ENCODE results near the gene PCSK5.
"Not testable (repeated sequence)": the region's sequence is repeated elsewhere in the genome, so short reads cannot be mapped to it uniquely, and the experiment has no call there.

Gene PCSK5

GRCh38 chr9:75852746-75853145, 37.7 kb upstream of the PCSK5 start:
- TF ChIP-seq CTCF (conservative IDR thresholded peaks at IDR 0.05; ENCODE audit: low read depth, low read length): no peak
- DNase-seq (ENCODE audit: low read depth): no peak

GRCh38 chr9:75855509-75855908, 35.0 kb upstream of the PCSK5 start:
- peak; percentile 67 for TF ChIP-seq CTCF (conservative IDR thresholded peaks at IDR 0.05; ENCODE audit: low read depth, low read length)
- DNase-seq (ENCODE audit: low read depth): peak; percentile 68
- H3K4me3 ChIP-seq (ENCODE audit: low read depth, low read length): no peak overlapping the region

More at GRCh38 chr9:75852746-75853145, 37.7 kb upstream of the PCSK5 start:
- H3K4me3 ChIP-seq (ENCODE audit: low read depth, low read length): no peak overlapping the region

GRCh38 chr9:75858497-75859092, 31.9 kb upstream of the PCSK5 start:
- no peak overlapping the region for H3K4me3 ChIP-seq (ENCODE audit: low read depth, low read length)
- DNase-seq (ENCODE audit: low read depth): no peak
- no peak for TF ChIP-seq CTCF (conservative IDR thresholded peaks at IDR 0.05; ENCODE audit: low read depth, low read length)

- no peak overlapping the region for H3K4me3 ChIP-seq (ENCODE audit: low read depth, low read length)
- no peak for DNase-seq (ENCODE audit: low read depth)
- TF ChIP-seq CTCF (conservative IDR thresholded peaks at IDR 0.05; ENCODE audit: low read depth, low read length): no peak
Observed at GRCh38 chr9:75864266-75864665, 26.2 kb upstream of the PCSK5 start.

GRCh38 chr9:75866273-75866871, 24.1 kb upstream of the PCSK5 start:
- peak; percentile 75 for TF ChIP-seq CTCF (conservative IDR thresholded peaks at IDR 0.05; ENCODE audit: low read depth, low read length)
- DNase-seq (ENCODE audit: low read depth): peak; percentile 78
- no peak overlapping the region for H3K4me3 ChIP-seq (ENCODE audit: low read depth, low read length)

GRCh38 chr9:75868526-75868925, 21.9 kb upstream of the PCSK5 start:
- not testable (repeated sequence) for DNase-seq (ENCODE audit: low read depth)

GRCh38 chr9:75869236-75869635, 21.2 kb upstream of the PCSK5 start:
- TF ChIP-seq CTCF (conservative IDR thresholded peaks at IDR 0.05; ENCODE audit: low read depth, low read length): no peak
- H3K4me3 ChIP-seq (ENCODE audit: low read depth, low read length): no peak overlapping the region
- DNase-seq (ENCODE audit: low read depth): peak; percentile 13

More at GRCh38 chr9:75868526-75868925, 21.9 kb upstream of the PCSK5 start:
- H3K4me3 ChIP-seq (ENCODE audit: low read depth, low read length): not testable (repeated sequence)

Measured in choroid plexus epithelial cell (primary cell).